Activated CD4-positive, alpha-beta memory T cell treated with anti-CD3 and anti-CD28 coated beads for 36 hours (primary cell): ENCODE measurements around the gene MX1. TPM values are rescaled to one million over a fixed set of nuclear protein-coding genes. Genes with fewer than 3 reads are reported as not detected.

Experiments
- CTCF ChIA-PET: fragments of 350-600 bp; sonication (Branson Sonifier 250); formaldehyde crosslinking; loops from one replicate; lab custom pipeline; 2021; ENCODE audit warnings: antibody characterized with exemption, inconsistent platforms; lab: Charles Lee
- POLR2A ChIA-PET: fragments of 350-600 bp; sonication (Branson Sonifier 250); formaldehyde crosslinking; loops from one replicate; lab custom pipeline; 2021; ENCODE audit warnings: antibody characterized with exemption; lab: Charles Lee
- DNase-seq: peaks from one replicate; pipeline ENCODE4 v3.0.0-alpha.2; 2020
- H3K27ac Mint-ChIP-seq: one replicate; pipeline ENCODE4 v1.8.0; 2021; ENCODE audit warnings: mixed read lengths
- H3K27me3 Mint-ChIP-seq: one replicate; pipeline ENCODE4 v1.8.0; 2021; ENCODE audit warnings: mixed read lengths
- H3K36me3 Mint-ChIP-seq: one replicate; pipeline ENCODE4 v1.8.0; 2021; ENCODE audit warnings: mixed read lengths
- H3K4me1 Mint-ChIP-seq: one replicate; pipeline ENCODE4 v1.8.0; 2021; ENCODE audit warnings: low read depth, mixed read lengths
- H3K4me3 Mint-ChIP-seq: one replicate; pipeline ENCODE4 v1.8.0; 2021; ENCODE audit warnings: mild to moderate bottlenecking, mixed read lengths
- H3K9me3 Mint-ChIP-seq: one replicate; pipeline ENCODE4 v1.8.0; 2021; ENCODE audit warnings: mixed read lengths
- intact Hi-C: fragments of 100-400 bp; cut with micrococcal nuclease; formaldehyde crosslinking; loops from one replicate; pipeline ENCODE4 v1.15.1; 2023
- total RNA-seq, 2 experiments: library from RNA; stranded (reverse); gene quantifications; one replicate each; pipeline ENCODE4 v1.2.3, GENCODE V29; 2021

MX1 gene
- total RNA-seq, 2 experiments from 2014 or later = 106 TPM

DNA sequence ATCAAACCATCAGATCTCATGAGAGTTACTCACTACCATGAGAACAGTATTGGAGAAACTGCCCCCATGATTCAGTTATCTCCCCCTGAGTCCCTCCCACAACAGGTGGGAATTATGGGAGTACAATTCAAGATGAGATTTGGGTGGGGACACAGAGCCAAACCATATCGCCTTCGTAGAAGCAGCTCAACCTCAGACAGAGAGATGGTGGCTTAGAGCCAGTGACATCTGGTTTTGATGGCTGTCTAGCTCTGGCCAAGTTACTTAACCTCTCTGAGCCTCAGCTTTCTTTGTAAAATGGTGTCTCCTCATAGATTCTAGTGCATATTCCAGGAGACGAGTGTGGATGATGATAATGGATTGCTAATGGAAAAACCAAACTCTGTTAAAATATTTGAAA, 27.2 kb downstream of the MX1 start:
- H3K4me3 Mint-ChIP-seq = no peak overlapping the region
- peaks cover 19% of the 10 kb centered on the region for H3K36me3 Mint-ChIP-seq
- H3K27ac Mint-ChIP-seq = no peak overlapping the region
- ChIA-PET CTCF (interaction anchor here (2.0 kb wide), 1 partner anchor 170 kb away, joined by 6 read pairs; no protein-coding TSS in a partner anchor), POLR2A (no interaction called here)
- H3K27me3 Mint-ChIP-seq = no peaks in the 10 kb centered on the region
- intact Hi-C loops = no loop called here
- no peak for DNase-seq
- no peaks in the 10 kb centered on the region for H3K4me1 Mint-ChIP-seq
- H3K9me3 Mint-ChIP-seq = no peaks in the 10 kb centered on the region

DNA sequence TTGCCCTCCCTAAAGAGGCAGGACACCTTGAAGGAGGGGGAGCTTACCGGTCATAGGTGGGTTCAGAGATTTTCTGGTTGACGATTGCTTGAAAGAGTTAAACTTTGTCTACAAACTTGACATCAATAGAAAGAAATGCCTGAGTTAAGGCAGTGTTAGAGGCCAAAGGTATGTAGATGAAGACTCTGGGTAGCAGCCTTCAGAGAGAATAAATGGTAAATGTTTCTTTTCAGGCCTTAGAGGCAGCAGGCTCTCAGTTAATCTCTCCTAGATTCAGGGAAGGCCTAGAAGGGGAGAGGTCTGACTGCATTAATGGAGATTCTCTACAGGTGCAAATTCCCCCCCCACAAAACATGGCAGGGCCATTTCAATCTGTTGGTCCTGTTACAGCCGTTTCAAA, 27.7 kb downstream of the MX1 start:
- H3K4me1 Mint-ChIP-seq = no peaks in the 10 kb centered on the region
- H3K36me3 Mint-ChIP-seq = peaks cover 24% of the 10 kb centered on the region
- no peak overlapping the region for H3K27ac Mint-ChIP-seq
- no peak overlapping the region for H3K4me3 Mint-ChIP-seq
- no peaks in the 10 kb centered on the region for H3K27me3 Mint-ChIP-seq
- H3K9me3 Mint-ChIP-seq = no peaks in the 10 kb centered on the region
- ChIA-PET CTCF (interaction anchor here (0.6 to 2.0 kb wide), 2 partner anchors 166 to 171 kb away, joined by 3 to 6 read pairs; no protein-coding TSS in a partner anchor), POLR2A (no interaction called here)
- intact Hi-C loops = no loop called here
- no peak for DNase-seq

DNA sequence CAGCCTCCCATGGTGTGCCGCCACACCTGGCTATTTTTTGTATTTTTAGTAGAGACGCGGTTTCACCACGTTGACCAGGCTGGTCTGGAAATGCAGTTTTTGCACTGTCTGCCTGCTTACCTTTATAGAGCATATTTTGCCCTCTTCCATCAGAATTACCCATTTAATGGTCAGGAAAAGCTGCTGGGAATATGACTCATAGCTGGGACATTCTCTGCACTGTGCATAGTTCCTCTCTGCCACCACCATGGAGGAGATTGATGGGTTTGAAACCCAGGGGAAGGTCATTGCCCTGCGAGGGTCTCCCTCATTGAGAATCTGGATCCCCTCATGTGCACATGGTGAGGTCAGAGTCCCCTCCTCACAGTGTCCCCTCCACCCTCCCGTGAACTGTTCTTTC, 32.1 kb downstream of the MX1 start:
- intact Hi-C loops = no loop called here
- Mint-ChIP-seq H3K4me3 (no peak overlapping the region), H3K9me3 (no peaks in the 10 kb centered on the region), H3K27me3 (no peaks in the 10 kb centered on the region), H3K27ac (no peak overlapping the region), H3K36me3 (peaks cover 17% of the 10 kb centered on the region), H3K4me1 (no peaks in the 10 kb centered on the region)
- POLR2A ChIA-PET = no interaction called here
- CTCF ChIA-PET = interaction anchor here (4.3 kb wide), 1 partner anchor 175 kb away, joined by 46 read pairs; no protein-coding TSS in a partner anchor
- no peak for DNase-seq

DNA sequence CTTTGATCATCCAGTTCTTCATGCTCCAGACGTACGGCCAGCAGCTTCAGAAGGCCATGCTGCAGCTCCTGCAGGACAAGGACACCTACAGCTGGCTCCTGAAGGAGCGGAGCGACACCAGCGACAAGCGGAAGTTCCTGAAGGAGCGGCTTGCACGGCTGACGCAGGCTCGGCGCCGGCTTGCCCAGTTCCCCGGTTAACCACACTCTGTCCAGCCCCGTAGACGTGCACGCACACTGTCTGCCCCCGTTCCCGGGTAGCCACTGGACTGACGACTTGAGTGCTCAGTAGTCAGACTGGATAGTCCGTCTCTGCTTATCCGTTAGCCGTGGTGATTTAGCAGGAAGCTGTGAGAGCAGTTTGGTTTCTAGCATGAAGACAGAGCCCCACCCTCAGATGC, 32.5 kb downstream of the MX1 start:
- no peaks in the 10 kb centered on the region for H3K27me3 Mint-ChIP-seq
- H3K36me3 Mint-ChIP-seq = peaks cover 15% of the 10 kb centered on the region
- H3K27ac Mint-ChIP-seq = no peak overlapping the region
- H3K4me3 Mint-ChIP-seq = no peak overlapping the region
- intact Hi-C loops = no loop called here
- no peak for DNase-seq
- no peaks in the 10 kb centered on the region for H3K9me3 Mint-ChIP-seq
- POLR2A ChIA-PET = no interaction called here
- CTCF ChIA-PET = interaction anchor here (4.3 kb wide), 1 partner anchor 175 kb away, joined by 46 read pairs; no protein-coding TSS in a partner anchor
- no peaks in the 10 kb centered on the region for H3K4me1 Mint-ChIP-seq

DNA sequence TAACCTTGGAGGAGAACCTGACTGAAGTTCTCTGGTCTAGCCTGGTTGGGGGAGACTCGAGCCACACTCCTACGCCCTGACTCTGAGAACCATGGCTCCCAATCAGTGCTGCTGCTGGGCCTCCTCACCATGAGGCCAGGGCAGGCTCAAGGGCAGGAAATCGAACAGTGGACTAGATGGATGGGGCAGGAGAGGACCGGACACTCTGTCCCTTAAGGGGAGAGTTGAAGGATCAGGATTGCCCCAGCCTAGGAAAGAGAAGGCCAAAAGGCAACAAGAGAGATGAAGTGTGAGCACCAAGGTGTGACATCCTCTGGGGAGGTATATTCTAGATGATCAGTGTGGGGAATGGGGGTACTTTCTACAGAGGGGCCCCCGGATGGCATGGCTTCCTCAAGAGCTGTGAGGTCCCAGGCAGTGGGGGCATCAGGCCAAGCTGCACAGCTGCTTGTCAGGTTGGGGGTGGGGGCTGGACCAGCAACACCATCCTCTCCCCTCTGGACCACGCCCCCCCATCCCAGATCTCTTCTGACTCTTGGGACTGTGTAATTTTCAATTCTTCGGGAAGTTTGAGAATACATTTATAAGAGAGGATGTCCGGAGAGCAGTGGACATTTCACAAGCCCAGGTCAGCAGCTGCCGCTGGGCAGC, 34.0 kb downstream of the MX1 start:
- Mint-ChIP-seq H3K9me3 (no peaks in the 10 kb centered on the region), H3K27ac (no peak overlapping the region)

DNA sequence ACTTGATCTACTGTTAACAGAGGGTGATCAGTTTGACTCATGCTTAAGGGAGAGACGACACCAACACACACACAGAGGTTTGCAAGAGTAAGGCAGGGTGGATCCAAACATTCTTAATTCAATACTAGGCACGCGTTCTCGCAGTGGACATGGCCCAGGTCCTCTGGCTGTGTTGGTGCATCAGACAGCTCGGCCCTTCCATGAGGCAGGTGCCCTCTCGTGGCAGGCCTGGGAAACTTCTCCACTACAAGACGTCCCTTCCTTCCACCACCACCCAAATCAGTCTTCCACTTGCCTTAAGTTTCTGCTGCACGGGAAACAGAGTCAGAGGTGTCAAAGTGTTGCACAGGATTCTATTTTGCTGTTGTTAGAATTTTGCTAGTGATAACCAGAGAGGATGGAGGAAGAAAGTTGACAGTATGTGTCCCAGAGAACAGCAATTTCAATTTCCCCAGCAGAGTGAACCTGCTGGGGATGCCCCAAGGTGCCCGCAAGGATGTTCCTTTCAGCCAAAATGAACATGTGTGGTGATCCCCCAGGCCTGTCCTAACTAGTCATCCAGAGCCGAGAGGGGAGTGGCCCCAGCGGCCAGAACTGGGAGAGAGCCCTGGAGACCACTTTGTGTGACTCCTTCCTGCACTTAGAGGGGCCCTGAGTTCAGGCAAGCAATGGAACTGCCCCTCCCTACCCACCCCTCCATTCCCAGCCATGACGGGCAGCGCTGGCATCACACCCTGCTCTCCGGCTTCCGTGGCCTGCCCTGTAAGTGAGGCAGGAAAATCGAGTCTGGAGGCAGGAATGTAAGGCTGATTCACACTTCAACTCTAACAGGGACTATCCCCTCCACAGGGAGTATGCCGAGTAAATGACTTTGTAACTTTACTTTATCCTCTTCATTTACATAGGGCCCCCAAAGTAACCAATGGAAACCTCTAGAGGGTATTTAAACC, 34.8 kb downstream of the MX1 start:
- peak; percentile 68 for DNase-seq
- Mint-ChIP-seq H3K4me3 (no peak overlapping the region), H3K27me3 (no peaks in the 10 kb centered on the region), H3K36me3 (peaks cover 15% of the 10 kb centered on the region), H3K9me3 (no peaks in the 10 kb centered on the region), H3K4me1 (no peaks in the 10 kb centered on the region), H3K27ac (no peak overlapping the region)
- intact Hi-C loops = loop anchor here (1.0 kb wide), 1 partner anchor 178 kb away; no protein-coding TSS in a partner anchor
- POLR2A ChIA-PET = no interaction called here
- CTCF ChIA-PET = interaction anchor here (0.6 to 1.4 kb wide), 4 partner anchors 164 to 178 kb away, joined by 3 to 66 read pairs (median 4); no protein-coding TSS in a partner anchor

More for the DNA sequence above, 34.0 kb downstream of the MX1 start:
- Mint-ChIP-seq H3K36me3 (peaks cover 15% of the 10 kb centered on the region), H3K27me3 (no peaks in the 10 kb centered on the region), H3K4me1 (no peaks in the 10 kb centered on the region), H3K4me3 (no peak overlapping the region)
- intact Hi-C loops = loop anchor here (1.0 kb wide), 1 partner anchor 177 kb away; no protein-coding TSS in a partner anchor
- DNase-seq = no peak
- ChIA-PET POLR2A (no interaction called here), CTCF (interaction anchor here (0.6 to 1.4 kb wide), 4 partner anchors 163 to 177 kb away, joined by 3 to 66 read pairs (median 4); no protein-coding TSS in a partner anchor)

DNA sequence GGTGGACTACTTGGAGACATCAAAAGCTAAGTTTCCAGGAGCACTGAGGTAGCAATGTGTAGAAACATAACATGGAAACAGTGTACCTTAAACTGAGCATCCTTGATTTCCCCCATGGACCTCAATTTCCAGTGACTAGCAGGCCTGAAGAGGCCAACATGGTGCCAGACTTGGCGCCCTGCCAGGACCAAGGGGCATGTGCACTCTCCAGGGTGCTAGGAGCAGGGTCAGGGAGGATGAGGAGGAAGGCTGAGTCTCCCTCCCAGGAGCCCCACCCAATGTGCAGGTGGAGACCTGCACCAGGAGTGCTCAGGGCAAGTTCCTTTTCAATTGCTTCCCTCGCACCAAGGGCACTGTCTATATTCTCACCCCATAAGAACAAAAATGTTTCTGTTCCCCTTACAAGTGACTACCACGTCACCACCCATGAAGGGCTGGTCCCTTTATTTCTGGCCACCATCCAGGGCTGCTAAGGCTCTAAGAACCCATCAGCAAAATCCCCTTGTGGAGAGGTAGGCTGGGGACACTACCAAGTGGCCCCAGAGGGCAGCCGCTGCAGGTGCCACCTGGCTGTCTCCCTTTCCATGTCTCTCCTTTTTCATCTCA, 39.2 kb downstream of the MX1 start:
- Mint-ChIP-seq H3K4me3 (no peak overlapping the region), H3K9me3 (no peaks in the 10 kb centered on the region), H3K27me3 (peaks cover 19% of the 10 kb centered on the region), H3K36me3 (no peaks in the 10 kb centered on the region), H3K27ac (no peak overlapping the region), H3K4me1 (no peaks in the 10 kb centered on the region)
- CTCF ChIA-PET = no interaction called here
- POLR2A ChIA-PET = no interaction called here
- no peak for DNase-seq
- intact Hi-C loops = no loop called here

DNA sequence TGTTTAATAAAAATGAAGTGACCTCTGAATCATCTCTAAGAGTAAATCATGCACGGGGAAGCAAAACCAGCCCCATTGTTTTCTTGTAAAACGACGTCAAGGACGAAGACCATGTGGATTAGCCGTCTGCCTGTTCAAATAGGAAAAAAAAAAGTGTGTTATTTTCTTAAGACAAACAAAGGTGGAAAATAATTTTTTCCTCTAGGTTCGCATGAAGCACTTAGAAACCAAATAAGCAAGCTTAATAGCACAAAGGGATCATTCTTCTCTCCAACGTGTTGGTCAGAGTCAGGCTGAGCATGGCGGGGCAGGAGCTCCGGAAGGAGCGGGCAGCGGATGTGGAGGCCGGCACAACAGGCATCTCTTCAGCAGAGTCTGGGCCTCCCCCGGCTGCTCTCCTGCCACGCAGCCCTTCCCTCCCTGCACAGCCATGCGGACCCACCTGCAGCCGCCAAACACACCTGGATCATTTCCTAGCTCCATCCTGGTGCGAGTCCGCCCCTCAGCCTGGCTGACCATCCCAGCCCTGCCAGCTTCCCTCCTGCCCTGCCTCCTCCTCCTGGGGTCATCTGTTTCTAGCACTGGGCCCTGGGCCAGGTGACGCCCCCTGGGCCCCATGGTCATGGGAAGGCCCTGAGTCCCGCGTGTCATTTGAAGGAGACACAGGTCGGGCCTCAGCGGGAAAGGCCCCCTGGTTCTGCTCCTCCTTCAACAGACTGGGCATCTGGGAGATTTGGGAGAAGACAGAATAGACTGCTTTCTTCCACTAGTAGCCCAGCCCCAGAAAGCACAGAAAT, 40.2 kb downstream of the MX1 start:
- no peak overlapping the region for H3K4me3 Mint-ChIP-seq
- no peak for DNase-seq
- H3K4me1 Mint-ChIP-seq = no peaks in the 10 kb centered on the region
- ChIA-PET POLR2A (no interaction called here), CTCF (interaction anchor here (4.4 kb wide), 1 partner anchor 183 kb away, joined by 17 read pairs; no protein-coding TSS in a partner anchor)
- no peaks in the 10 kb centered on the region for H3K36me3 Mint-ChIP-seq
- no peak overlapping the region for H3K27ac Mint-ChIP-seq
- intact Hi-C loops = no loop called here
- no peaks in the 10 kb centered on the region for H3K9me3 Mint-ChIP-seq
- H3K27me3 Mint-ChIP-seq = peaks cover 19% of the 10 kb centered on the region

DNA sequence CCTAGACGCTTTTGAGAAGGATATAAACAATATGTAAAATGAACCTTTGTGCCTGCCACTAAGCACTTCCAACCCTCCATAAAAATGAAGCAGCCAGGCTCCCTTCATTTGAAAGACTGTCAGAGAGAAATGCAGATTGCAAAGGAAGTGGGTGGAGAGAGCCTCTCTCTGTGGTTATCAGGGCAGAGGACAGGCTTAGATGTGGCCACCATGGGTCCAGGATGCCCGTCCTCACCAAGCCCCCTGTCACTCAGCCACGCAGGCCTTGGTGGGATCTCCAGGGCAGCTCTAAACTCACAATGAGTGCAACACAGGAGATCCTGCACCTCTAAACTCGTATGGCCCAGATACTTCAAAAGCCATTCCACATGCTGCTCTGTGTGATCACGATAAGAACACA, 44.0 kb downstream of the MX1 start:
- no peak overlapping the region for H3K27ac Mint-ChIP-seq

DNA sequence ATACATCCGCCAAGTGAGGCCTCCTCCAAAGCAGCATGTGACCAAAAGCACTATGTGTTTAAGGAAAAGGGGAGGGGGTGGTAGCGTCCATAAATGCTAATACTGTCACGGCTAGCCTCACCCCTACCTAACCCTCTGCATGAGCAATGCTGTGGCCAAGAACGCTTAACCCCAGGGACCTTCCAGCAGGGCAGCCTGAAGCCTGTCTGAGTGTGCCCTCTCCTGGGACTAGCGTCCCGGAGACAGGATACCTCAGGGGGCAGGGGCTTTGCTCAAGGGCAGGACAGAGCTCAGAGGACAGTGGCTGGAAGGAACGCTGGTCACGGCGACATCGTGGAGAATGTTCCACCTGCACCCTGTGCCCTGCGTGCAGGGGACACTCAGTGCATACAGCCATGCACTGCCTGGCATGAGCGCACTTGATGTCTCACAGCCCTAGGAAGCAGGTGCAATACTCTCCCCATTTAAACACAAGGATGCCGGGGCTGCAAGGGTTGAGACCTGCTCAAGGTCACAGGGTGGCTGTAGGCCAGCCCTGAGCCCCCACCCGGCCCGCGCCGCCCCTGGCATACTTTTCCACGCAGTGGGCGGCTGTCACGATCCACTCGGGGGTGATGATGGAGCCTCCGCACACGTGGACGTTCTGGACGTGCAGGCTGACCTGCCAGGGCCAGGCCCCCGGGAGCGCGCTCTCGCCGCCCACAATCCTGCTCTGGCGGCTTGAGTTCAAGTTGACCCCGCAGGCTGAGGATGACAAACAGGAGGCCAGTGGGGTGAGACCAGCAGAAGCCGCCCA, 46.9 kb downstream of the MX1 start:
- ChIA-PET POLR2A (no interaction called here), CTCF (no interaction called here)
- Mint-ChIP-seq H3K27ac (no peak overlapping the region), H3K27me3 (peaks cover 26% of the 10 kb centered on the region), H3K4me3 (no peak overlapping the region), H3K9me3 (no peaks in the 10 kb centered on the region), H3K4me1 (no peaks in the 10 kb centered on the region), H3K36me3 (no peaks in the 10 kb centered on the region)
- intact Hi-C loops = no loop called here
- no peak for DNase-seq

More for the DNA sequence above, 44.0 kb downstream of the MX1 start:
- POLR2A ChIA-PET = no interaction called here
- Mint-ChIP-seq H3K4me3 (no peak overlapping the region), H3K9me3 (no peaks in the 10 kb centered on the region), H3K4me1 (no peaks in the 10 kb centered on the region), H3K36me3 (no peaks in the 10 kb centered on the region), H3K27me3 (peaks cover 21% of the 10 kb centered on the region)
- no peak for DNase-seq
- intact Hi-C loops = no loop called here
- CTCF ChIA-PET = interaction anchor here (4.4 kb wide), 1 partner anchor 186 kb away, joined by 17 read pairs; no protein-coding TSS in a partner anchor
